A549 (cell line): ENCODE results near the gene TMEM80. TPM values are rescaled to one million over a fixed set of nuclear protein-coding genes. Genes with fewer than 3 reads are reported as not detected.

Experiments
- ATAC-seq, 2 experiments: fragments of 200-7000 bp in 1 of 2; fragments of >200 bp in 1 of 2; cut with Nextera tagmentation in 1 of 2; cut with Tn5 transposase in 1 of 2; 3 replicates each; pipeline versions ENCODE4 v1.8.0 to v1.9.1; 2018 to 2020; ENCODE audit warnings: mild to moderate bottlenecking in 1 of 2, moderate library complexity in 1 of 2
- CTCF ChIA-PET: fragments of 300-600 bp; sonication (Branson Sonifier 250); formaldehyde crosslinking; extraction: SDS; loops from one replicate; lab custom pipeline; 2021; ENCODE audit warnings: antibody characterized with exemption, inconsistent platforms; lab: Yijun Ruan, JAX
- POLR2A ChIA-PET: fragments of 350-600 bp; formaldehyde crosslinking; extraction: SDS; loops from one replicate; lab custom pipeline; 2021; ENCODE audit warnings: antibody characterized with exemption, inconsistent platforms; lab: Yijun Ruan, JAX
- DNase-seq, 2 experiments: peaks; one replicate each; pipeline versions ENCODE4 v3.0.0 to v3.0.0-alpha.2; 2011 to 2016; ENCODE audit warnings: low read depth in 1 of 2, low spot score in 1 of 2
- FAIRE-seq: peaks from 2 replicates; lab custom pipeline; 2011; peaks lifted over from hg19 to GRCh38; lab: Jason Lieb, UNC
- H3K27ac ChIP-seq, 2 experiments: fragments of >200 bp; sonication (Bioruptor Twin); formaldehyde crosslinking; 3 replicates each; pipeline ENCODE4 v1.5.1; 2016 to 2017
- H3K4me1 ChIP-seq: fragments of >200 bp; sonication (Bioruptor Twin); formaldehyde crosslinking; 3 replicates; pipeline ENCODE4 v1.6.1; 2016
- H3K4me2 ChIP-seq: fragments of >200 bp; sonication (Bioruptor Twin); formaldehyde crosslinking; 3 replicates; pipeline ENCODE4 v1.6.1; 2016
- H3K4me3 ChIP-seq: fragments of >200 bp; sonication (Bioruptor Twin); formaldehyde crosslinking; 3 replicates; pipeline ENCODE4 v1.5.1; 2016
- H3K9me3 ChIP-seq: fragments of >200 bp; sonication (Bioruptor Twin); formaldehyde crosslinking; 3 replicates; pipeline ENCODE4 v1.6.1; 2016
- CBX2 ChIP-seq: fragments of 200-600 bp; sonication (generic); IDR thresholded peaks from 2 replicates; pipeline ENCODE4 v1.6.1; 2016; ENCODE audit warnings: low read depth, mild to moderate bottlenecking, borderline replicate concordance
- CEBPB ChIP-seq, 2 experiments: fragments of >200 bp in 1 of 2; sonication (Bioruptor Twin) in 1 of 2; formaldehyde crosslinking in 1 of 2; IDR thresholded peaks; 2 replicates each; pipeline ENCODE4 v1.6.1; 2012 to 2016
- HOXA7 ChIP-seq: fragments of 250-450 bp; sonication (Bioruptor Pico); IDR thresholded peaks from 2 replicates; pipeline ENCODE4 v1.5.0; 2020; ENCODE audit warnings: mild to moderate bottlenecking, moderate library complexity
- JUN ChIP-seq, 2 experiments: fragments of >200 bp; sonication (Bioruptor Twin); formaldehyde crosslinking; IDR thresholded peaks; 2 replicates in 1 of 2; 3 replicates in 1 of 2; pipeline ENCODE4 v1.6.1; 2016 to 2017
- KDM1A ChIP-seq: fragments of 200-600 bp; sonication (generic); IDR thresholded peaks from 2 replicates; pipeline ENCODE4 v1.6.1; 2016; ENCODE audit warnings: low read depth, mild to moderate bottlenecking
- MAZ ChIP-seq: fragments of 150-350 bp; IDR thresholded peaks from 2 replicates; pipeline ENCODE4 v1.6.1; 2014; ENCODE audit warnings: antibody characterized with exemption, low read depth, low read length, borderline replicate concordance
- NR3C1 ChIP-seq: fragments of >200 bp; sonication (Bioruptor Twin); formaldehyde crosslinking; IDR thresholded peaks from 3 replicates; pipeline ENCODE4 v1.6.1; 2017
- POLR2A ChIP-seq: IDR thresholded peaks from 2 replicates; pipeline ENCODE4 v1.6.1; 2012; ENCODE audit warnings: mild to moderate bottlenecking, low read length
- POLR2AphosphoS2 ChIP-seq: conservative IDR thresholded peaks from 2 replicates; pipeline ENCODE4 v1.6.1; 2012; ENCODE audit warnings: low read length, improper control_type of control experiment, inconsistent platforms
- RAD21 ChIP-seq, 2 experiments: fragments of >200 bp in 1 of 2; sonication (Bioruptor Twin) in 1 of 2; formaldehyde crosslinking in 1 of 2; IDR thresholded peaks in 1 of 2; conservative IDR thresholded peaks in 1 of 2; 2 replicates in 1 of 2; 3 replicates in 1 of 2; pipeline ENCODE4 v1.6.1; 2012 to 2018; ENCODE audit warnings: inconsistent platforms in 1 of 2
- RFX5 ChIP-seq: fragments of 450-650 bp; IDR thresholded peaks from 2 replicates; pipeline ENCODE4 v1.7.1; 2014; ENCODE audit warnings: antibody characterized with exemption, mild to moderate bottlenecking, moderate library complexity
- SMC3 ChIP-seq: fragments of >200 bp; sonication (Bioruptor Twin); formaldehyde crosslinking; IDR thresholded peaks from 3 replicates; pipeline ENCODE4 v1.6.1; 2018; ENCODE audit warnings: inconsistent platforms
- ZFP36 ChIP-seq: fragments of 450-650 bp; IDR thresholded peaks from 2 replicates; pipeline ENCODE4 v1.6.1; 2014; ENCODE audit warnings: borderline replicate concordance; ENCODE audit not compliant: partially characterized antibody
- ZSCAN20 ChIP-seq: fragments of 250-450 bp; sonication (Bioruptor Pico); IDR thresholded peaks from 2 replicates; pipeline ENCODE4 v1.8.0; 2022; ENCODE audit warnings: mild to moderate bottlenecking, moderate library complexity
- WGBS: methylation state at CpG from one replicate; pipeline ENCODE4 v1.1.6; 2017; ENCODE audit errors: missing lambda C conversion rate; 5-methylcytosine and 5-hydroxymethylcytosine counted together
- polyA plus RNA-seq, 4 experiments: library from polyadenylated mRNA; depleted of rRNA in 3 of 4; stranded (reverse); fragments of >200 nt; fragmentation: RNase III in 1 of 4; extraction: RNeasy Plus Mini Kit Qiagen cat#74134 plus additional on column Dnase treatment in 1 of 4; gene quantifications; 2 replicates in 3 of 4; 3 replicates in 1 of 4; pipeline ENCODE4 v1.2.3, GENCODE V29; 2011 to 2017
- TF ChIP-seq, protein P1 (sequence below): fragments of >200 bp; sonication (Bioruptor Twin); formaldehyde crosslinking; IDR thresholded peaks from 3 replicates; pipeline ENCODE4 v1.5.1; 2016
- TF ChIP-seq, protein P2 (sequence below): IDR thresholded peaks from 2 replicates; pipeline ENCODE4 v1.6.1; 2012
- TF ChIP-seq, protein P3 (sequence below): fragments of >200 bp; sonication (Bioruptor Twin); formaldehyde crosslinking; IDR thresholded peaks from 3 replicates; pipeline ENCODE4 v1.6.1; 2016
- TF ChIP-seq, protein P4 (sequence below): fragments of 450-650 bp; IDR thresholded peaks from 2 replicates; pipeline ENCODE4 v1.6.1; 2014; ENCODE audit warnings: antibody characterized with exemption
- TF ChIP-seq, protein P5 (sequence below): fragments of >200 bp; sonication (Bioruptor Twin); formaldehyde crosslinking; IDR thresholded peaks from 2 replicates; pipeline ENCODE4 v1.6.1; 2016

The TMEM80 gene
- polyA plus RNA-seq, 2 of the 4 experiments (the other 2 are of a cell fraction), result 10.8 to 15.2 TPM

DNA sequence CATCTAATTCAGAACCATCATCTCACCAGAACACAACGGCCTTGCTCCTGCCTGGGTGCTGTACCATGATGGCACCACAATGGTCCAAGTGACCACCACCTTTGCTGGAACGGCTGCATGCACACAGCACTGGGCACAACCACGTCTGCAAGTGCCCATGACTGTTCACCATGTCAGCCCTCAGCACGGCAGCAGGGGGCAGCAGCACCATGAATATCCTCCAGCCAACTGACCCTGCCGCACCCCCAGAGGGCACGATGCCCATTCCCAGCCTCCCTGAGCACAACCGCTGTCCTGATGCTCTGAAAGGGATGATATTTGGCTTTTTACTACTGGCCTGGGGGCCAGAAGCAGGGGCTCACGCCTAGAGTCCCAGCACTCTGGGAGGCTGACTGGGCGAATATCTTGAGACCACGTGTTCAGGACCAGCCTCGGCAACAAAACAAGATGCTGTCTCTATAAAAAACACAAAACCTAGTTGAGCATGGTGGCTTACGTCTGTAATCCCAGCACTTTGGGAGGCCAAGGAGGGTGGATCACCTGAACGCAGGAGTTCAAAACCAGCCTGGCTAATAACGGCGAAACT, 32.8 kb upstream of the TMEM80 start:
- peak; percentile 70 to 96 for DNase-seq
- POLR2A ChIA-PET, result no interaction called here
- ATAC-seq, result peak; percentile 92 to 94
- 53% methylated on average over 14 of the region's 15 CpGs for WGBS
- Histone ChIP-seq H3K4me1 (peaks cover 6% of the 10 kb centered on the region; the same call in 1 of the 3 replicates), H3K4me3 (no peak overlapping the region), H3K27ac (no peak overlapping the region), H3K9me3 (no peaks in the 10 kb centered on the region), H3K4me2 (no peak overlapping the region)
- no peak for FAIRE-seq
- TF ChIP-seq, protein P1, sequence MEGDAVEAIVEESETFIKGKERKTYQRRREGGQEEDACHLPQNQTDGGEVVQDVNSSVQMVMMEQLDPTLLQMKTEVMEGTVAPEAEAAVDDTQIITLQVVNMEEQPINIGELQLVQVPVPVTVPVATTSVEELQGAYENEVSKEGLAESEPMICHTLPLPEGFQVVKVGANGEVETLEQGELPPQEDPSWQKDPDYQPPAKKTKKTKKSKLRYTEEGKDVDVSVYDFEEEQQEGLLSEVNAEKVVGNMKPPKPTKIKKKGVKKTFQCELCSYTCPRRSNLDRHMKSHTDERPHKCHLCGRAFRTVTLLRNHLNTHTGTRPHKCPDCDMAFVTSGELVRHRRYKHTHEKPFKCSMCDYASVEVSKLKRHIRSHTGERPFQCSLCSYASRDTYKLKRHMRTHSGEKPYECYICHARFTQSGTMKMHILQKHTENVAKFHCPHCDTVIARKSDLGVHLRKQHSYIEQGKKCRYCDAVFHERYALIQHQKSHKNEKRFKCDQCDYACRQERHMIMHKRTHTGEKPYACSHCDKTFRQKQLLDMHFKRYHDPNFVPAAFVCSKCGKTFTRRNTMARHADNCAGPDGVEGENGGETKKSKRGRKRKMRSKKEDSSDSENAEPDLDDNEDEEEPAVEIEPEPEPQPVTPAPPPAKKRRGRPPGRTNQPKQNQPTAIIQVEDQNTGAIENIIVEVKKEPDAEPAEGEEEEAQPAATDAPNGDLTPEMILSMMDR, result peak; percentile 75
- TF ChIP-seq MAZ, result no peak
- peak; percentile 70 to 81 for TF ChIP-seq RAD21 (conservative IDR thresholded peaks at IDR 0.05 in 1 of 2, IDR thresholded peaks at IDR 0.05 in 1 of 2)
- peak; percentile 70 for TF ChIP-seq SMC3
- CTCF ChIA-PET, result interaction anchor here (0.7 to 4.2 kb wide), 16 partner anchors 8 to 123 kb away, joined by 3 to 39 read pairs (median 4); no protein-coding TSS in a partner anchor

DNA sequence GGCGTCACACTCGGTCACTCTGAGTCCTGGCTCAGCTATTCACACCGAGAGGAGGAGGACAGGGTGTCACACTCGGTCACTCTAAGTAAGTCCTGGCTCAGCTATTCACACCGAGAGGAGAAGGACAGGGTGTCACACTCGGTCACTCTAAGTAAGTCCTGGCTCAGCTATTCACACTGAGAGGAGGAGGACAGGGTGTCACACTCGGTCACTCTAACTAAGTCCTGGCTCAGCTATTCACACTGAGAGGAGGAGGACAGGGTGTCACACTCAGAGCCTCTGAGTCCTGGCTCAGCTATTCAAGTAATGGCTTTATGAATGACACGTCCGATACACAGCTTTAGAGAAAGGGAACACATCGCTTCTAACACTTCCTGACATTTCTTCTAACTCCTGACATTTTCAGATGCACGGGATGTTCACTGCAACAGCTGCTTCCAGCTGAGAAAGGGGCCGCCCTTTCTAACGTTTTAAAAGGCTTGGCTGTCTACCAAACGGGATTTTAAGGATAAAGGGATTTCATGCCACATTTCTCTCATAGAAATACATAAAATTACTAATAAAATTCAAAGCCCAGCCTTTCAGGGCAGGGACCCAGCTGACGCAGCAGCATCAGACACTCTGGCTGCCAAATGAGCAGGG, 30.4 kb upstream of the TMEM80 start:
- no peak for ATAC-seq
- no peak overlapping the region for H3K4me3 ChIP-seq

DNA sequence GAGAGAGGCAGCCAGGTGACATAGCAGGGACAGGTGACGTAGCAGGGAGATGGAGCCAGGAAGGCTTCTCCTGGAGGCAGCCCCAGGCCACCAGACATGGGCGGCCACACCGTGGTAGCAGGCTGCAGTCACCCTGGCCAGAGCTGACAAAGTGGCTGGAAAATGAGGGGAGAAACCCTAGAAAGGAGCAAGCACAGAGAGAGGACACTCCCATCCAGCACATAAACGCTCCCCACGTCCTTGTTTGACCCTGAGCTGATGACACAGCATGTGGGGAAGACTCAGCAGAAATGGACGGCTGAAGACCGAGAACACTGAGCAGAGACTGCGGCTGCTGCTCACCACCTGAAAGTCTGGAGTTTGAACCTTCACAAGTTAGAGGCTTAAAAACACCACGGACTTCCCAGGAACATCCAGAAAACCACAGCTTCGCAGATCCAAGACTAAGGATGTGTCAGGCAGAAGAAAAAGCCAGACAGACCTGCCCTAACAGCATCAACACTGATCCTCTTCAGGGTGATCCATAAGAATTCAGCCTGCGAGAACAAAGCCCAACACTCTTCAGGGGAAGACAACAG, 29.8 kb upstream of the TMEM80 start:
- FAIRE-seq (no peak), DNase-seq (no peak), ATAC-seq (no peak; a peak in 1 of 6 replicates)
- CTCF ChIA-PET, result interaction anchor here (0.9 to 2.8 kb wide), 4 partner anchors 10 to 57 kb away, joined by 3 to 18 read pairs (median 5); no protein-coding TSS in a partner anchor
- no peak overlapping the region for H3K4me3 ChIP-seq
- 79% methylated on average over 11 of the region's 11 CpGs for WGBS
- H3K27ac ChIP-seq, result peak overlapping the region in 1 of 2 experiments; percentile 46; a peak in 2 of 6 replicates
- no peaks in the 10 kb centered on the region for H3K9me3 ChIP-seq
- TF ChIP-seq ZSCAN20 (no peak), POLR2A (no peak)
- peaks cover 6% of the 10 kb centered on the region; the same call in 1 of the 3 replicates for H3K4me1 ChIP-seq
- no peak overlapping the region for H3K4me2 ChIP-seq
- POLR2A ChIA-PET, result no interaction called here

More for the DNA sequence above, 30.4 kb upstream of the TMEM80 start:
- no peak for FAIRE-seq
- 89% methylated on average over 11 of the region's 15 CpGs for WGBS
- Histone ChIP-seq H3K4me2 (no peak overlapping the region), H3K27ac (peak overlapping the region in 1 of 2 experiments; percentile 46; a peak in 1 of 6 replicates), H3K9me3 (no peaks in the 10 kb centered on the region)
- POLR2A ChIA-PET, result no interaction called here
- TF ChIP-seq RFX5 (no peak), HOXA7 (CRISPR knock-in tag) (no peak), NR3C1 (no peak), CBX2 (no peak), ZFP36 (no peak), JUN (IDR thresholded peaks at IDR 0.05) (no peak), POLR2AphosphoS2 (no peak), KDM1A (no peak), CEBPB (IDR thresholded peaks at IDR 0.05) (no peak)
- TF ChIP-seq, protein P2, sequence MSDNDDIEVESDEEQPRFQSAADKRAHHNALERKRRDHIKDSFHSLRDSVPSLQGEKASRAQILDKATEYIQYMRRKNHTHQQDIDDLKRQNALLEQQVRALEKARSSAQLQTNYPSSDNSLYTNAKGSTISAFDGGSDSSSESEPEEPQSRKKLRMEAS, result no peak
- TF ChIP-seq, protein P3, sequence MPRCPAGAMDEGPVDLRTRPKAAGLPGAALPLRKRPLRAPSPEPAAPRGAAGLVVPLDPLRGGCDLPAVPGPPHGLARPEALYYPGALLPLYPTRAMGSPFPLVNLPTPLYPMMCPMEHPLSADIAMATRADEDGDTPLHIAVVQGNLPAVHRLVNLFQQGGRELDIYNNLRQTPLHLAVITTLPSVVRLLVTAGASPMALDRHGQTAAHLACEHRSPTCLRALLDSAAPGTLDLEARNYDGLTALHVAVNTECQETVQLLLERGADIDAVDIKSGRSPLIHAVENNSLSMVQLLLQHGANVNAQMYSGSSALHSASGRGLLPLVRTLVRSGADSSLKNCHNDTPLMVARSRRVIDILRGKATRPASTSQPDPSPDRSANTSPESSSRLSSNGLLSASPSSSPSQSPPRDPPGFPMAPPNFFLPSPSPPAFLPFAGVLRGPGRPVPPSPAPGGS, result no peak
- TF ChIP-seq, protein P4, sequence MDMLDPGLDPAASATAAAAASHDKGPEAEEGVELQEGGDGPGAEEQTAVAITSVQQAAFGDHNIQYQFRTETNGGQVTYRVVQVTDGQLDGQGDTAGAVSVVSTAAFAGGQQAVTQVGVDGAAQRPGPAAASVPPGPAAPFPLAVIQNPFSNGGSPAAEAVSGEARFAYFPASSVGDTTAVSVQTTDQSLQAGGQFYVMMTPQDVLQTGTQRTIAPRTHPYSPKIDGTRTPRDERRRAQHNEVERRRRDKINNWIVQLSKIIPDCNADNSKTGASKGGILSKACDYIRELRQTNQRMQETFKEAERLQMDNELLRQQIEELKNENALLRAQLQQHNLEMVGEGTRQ, result no peak
- TF ChIP-seq, protein P5, sequence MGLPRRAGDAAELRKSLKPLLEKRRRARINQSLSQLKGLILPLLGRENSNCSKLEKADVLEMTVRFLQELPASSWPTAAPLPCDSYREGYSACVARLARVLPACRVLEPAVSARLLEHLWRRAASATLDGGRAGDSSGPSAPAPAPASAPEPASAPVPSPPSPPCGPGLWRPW, result no peak
- TF ChIP-seq, all 56 proteins: peak for 0
- no peak for DNase-seq
- CTCF ChIA-PET, result interaction anchor here (0.8 to 1.6 kb wide), 4 partner anchors 9 to 62 kb away, joined by 3 to 6 read pairs (median 4); no protein-coding TSS in a partner anchor
- peaks cover 6% of the 10 kb centered on the region; the same call in 1 of the 3 replicates for H3K4me1 ChIP-seq
